ENCODE data around the gene IQCH. TPM values are rescaled to one million over a fixed set of nuclear protein-coding genes. Genes with fewer than 3 reads are reported as not detected.

The IQCH gene
- total and polyA plus RNA-seq, 9 donors, result 0.54 to 10.0 (median 0.84) TPM

GRCh38 chr15:67409175-67409574, 154.6 kb downstream of the IQCH start:
- H3K4me1 ChIP-seq (ENCODE audit: insufficient read depth), result no peaks in the 10 kb centered on the region
- WGBS, 3 donors, result 42 to 66% (median 43%) methylated on average over 6 of the region's 6 CpGs
- TF ChIP-seq POLR2A (IDR thresholded peaks at IDR 0.05), result no peak
- TF ChIP-seq EP300 (IDR thresholded peaks at IDR 0.05), result no peak
- TF ChIP-seq CTCF (IDR thresholded peaks at IDR 0.05), result no peak
- no peak overlapping the region for H3K4me3 ChIP-seq
- H3K27ac ChIP-seq, result no peak overlapping the region
- no peaks in the 10 kb centered on the region for H3K27me3 ChIP-seq
- H3K36me3 ChIP-seq, result no peaks in the 10 kb centered on the region
- H3K9me3 ChIP-seq, result no peaks in the 10 kb centered on the region
- DNase-seq, result no peak
- intact Hi-C loops (cut with DNase I), result no loop called here

DNA sequence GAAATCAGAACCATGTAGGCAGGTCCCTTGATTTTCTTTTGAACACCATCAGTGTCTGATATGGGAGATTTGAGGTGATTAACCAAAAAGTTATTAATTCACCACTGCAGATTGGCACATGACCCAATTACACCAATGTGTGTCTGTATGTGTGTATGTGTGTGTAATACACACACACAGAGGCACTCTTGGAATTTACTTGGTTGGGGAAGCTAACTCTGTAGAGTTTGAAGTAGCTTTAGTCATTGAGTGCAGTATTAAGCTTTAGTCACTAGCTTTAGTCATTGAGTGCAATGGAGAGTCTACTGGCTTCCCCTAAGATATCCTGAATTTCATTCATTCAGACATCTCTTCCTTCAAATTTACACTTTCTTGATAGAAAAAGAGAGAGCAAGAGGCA, 156.9 kb downstream of the IQCH start:
- no peaks in the 10 kb centered on the region for H3K27me3 ChIP-seq
- intact Hi-C loops (cut with DNase I), result no loop called here
- H3K4me3 ChIP-seq, result no peak overlapping the region
- DNase-seq, result no peak
- H3K4me1 ChIP-seq (ENCODE audit: insufficient read depth), result no peaks in the 10 kb centered on the region
- no peak overlapping the region for H3K27ac ChIP-seq
- no peaks in the 10 kb centered on the region for H3K9me3 ChIP-seq
- H3K36me3 ChIP-seq, result no peaks in the 10 kb centered on the region
- TF ChIP-seq POLR2A (IDR thresholded peaks at IDR 0.05), result no peak
- TF ChIP-seq EP300 (IDR thresholded peaks at IDR 0.05), result no peak
- no peak for TF ChIP-seq CTCF (IDR thresholded peaks at IDR 0.05)

- Histone ChIP-seq H3K36me3 (no peaks in the 10 kb centered on the region), H3K27ac (no peak overlapping the region), H3K4me3 (no peak overlapping the region), H3K4me1 (ENCODE audit: insufficient read depth) (no peaks in the 10 kb centered on the region), H3K27me3 (no peaks in the 10 kb centered on the region), H3K9me3 (no peaks in the 10 kb centered on the region)
- intact Hi-C loops (cut with DNase I), result no loop called here
- WGBS, 3 donors, result 76 to 83% (median 76%) methylated on average over 11 of the region's 11 CpGs
- no peak for DNase-seq
- TF ChIP-seq CTCF (IDR thresholded peaks at IDR 0.05) (no peak), EP300 (IDR thresholded peaks at IDR 0.05) (no peak), POLR2A (IDR thresholded peaks at IDR 0.05) (no peak)
These were observed 159.3 kb downstream of the IQCH start for GRCh38 chr15:67413770-67414390.

GRCh38 chr15:67415181-67415580, 160.6 kb downstream of the IQCH start:
- Histone ChIP-seq H3K4me3 (no peak overlapping the region), H3K4me1 (ENCODE audit: insufficient read depth) (no peaks in the 10 kb centered on the region), H3K9me3 (no peaks in the 10 kb centered on the region), H3K27ac (no peak overlapping the region), H3K36me3 (no peaks in the 10 kb centered on the region), H3K27me3 (no peaks in the 10 kb centered on the region)
- DNase-seq, result no peak
- intact Hi-C loops (cut with DNase I), result no loop called here
- WGBS, 3 donors, result 45 to 66% (median 64%) methylated on average over 7 of the region's 7 CpGs
- TF ChIP-seq CTCF (IDR thresholded peaks at IDR 0.05) (no peak), EP300 (IDR thresholded peaks at IDR 0.05) (no peak)
